Stimulated activated CD8-positive, alpha-beta memory T cell treated with anti-CD3 and anti-CD28 coated beads, Interleukin-15, amount 100 ng/mL, for 48 hours (primary cell): Measurements from ENCODE around the gene ORAI2.
"Not testable (repeated sequence)": the region's sequence is repeated elsewhere in the genome, so short reads cannot be mapped to it uniquely, and the experiment has no call there.

Source experiments
- DNase-seq, 2 donors: peaks; one replicate each; pipeline ENCODE4 v3.0.0-alpha.2; 2020; ENCODE audit warnings: low read depth in 2 of 2

The ORAI2 gene

GRCh38 chr7:102433219-102434038 lies at the start of gene ORAI2:
ORAI2 (plus strand) TSS chr7:102433575; CDS start chr7:102438957, 5,382 bp downstream.
- DNase-seq, result peak; percentile 81

GRCh38 chr7:102387064-102387463 lies 46.3 kb upstream of the ORAI2 start:
- DNase-seq, result no peak

- no peak for DNase-seq
These were observed 43.6 kb upstream of the ORAI2 start for GRCh38 chr7:102389810-102390209.

- peak; percentile 43 to 47 for DNase-seq
These were observed 42.5 kb upstream of the ORAI2 start for GRCh38 chr7:102390697-102391484.

- no peak for DNase-seq
These were observed 41.0 kb upstream of the ORAI2 start for GRCh38 chr7:102392330-102392729.

GRCh38 chr7:102393467-102393866 lies 39.9 kb upstream of the ORAI2 start:
- DNase-seq, result no peak

GRCh38 chr7:102395592-102395872 lies 37.8 kb upstream of the ORAI2 start:
- no peak for DNase-seq

- DNase-seq, result peak; percentile 70 to 73
These were observed 37.3 kb upstream of the ORAI2 start, which contains the start of gene PRKRIP1 for GRCh38 chr7:102395873-102396709. PRKRIP1 (plus strand) TSS chr7:102396363; CDS start chr7:102396412, 49 bp downstream.

GRCh38 chr7:102396710-102397019 lies 36.7 kb upstream of the ORAI2 start:
- no peak for DNase-seq

- no peak for DNase-seq
These were observed 34.8 kb upstream of the ORAI2 start for GRCh38 chr7:102398543-102398942.

- no peak for DNase-seq
These were observed 33.0 kb upstream of the ORAI2 start for GRCh38 chr7:102400360-102400759.

- no peak for DNase-seq
These were observed 29.8 kb upstream of the ORAI2 start for GRCh38 chr7:102403563-102403962.

GRCh38 chr7:102404005-102404861 lies 29.1 kb upstream of the ORAI2 start:
- DNase-seq, result no peak

- DNase-seq, result not testable (repeated sequence)
These were observed 28.6 kb upstream of the ORAI2 start for GRCh38 chr7:102404862-102405188.

- no peak for DNase-seq
These were observed 25.5 kb upstream of the ORAI2 start for GRCh38 chr7:102407910-102408309.

- DNase-seq, result not testable (repeated sequence)
These were observed 24.8 kb upstream of the ORAI2 start for GRCh38 chr7:102408530-102408929.

- DNase-seq, result no peak
These were observed 24.0 kb upstream of the ORAI2 start for GRCh38 chr7:102409340-102409739.

- no peak for DNase-seq
These were observed 23.3 kb upstream of the ORAI2 start for GRCh38 chr7:102410123-102410522.

GRCh38 chr7:102410918-102411317 lies 22.5 kb upstream of the ORAI2 start:
- no peak for DNase-seq

GRCh38 chr7:102412548-102412947 lies 20.8 kb upstream of the ORAI2 start:
- DNase-seq, result no peak

GRCh38 chr7:102413091-102413490 lies 20.3 kb upstream of the ORAI2 start:
- no peak for DNase-seq
